ENCODE results near the gene CDADC1. TPM values are rescaled to one million over a fixed set of nuclear protein-coding genes. Genes with fewer than 3 reads are reported as not detected.

The CDADC1 gene
- total RNA-seq, 1 experiment from 2014 or later, result 7.6 TPM

- H3K4me1 ChIP-seq (ENCODE audit: control insufficient read depth in 1 of 2, insufficient read depth in 2 of 2, low read length in 2 of 2), result peaks cover 0 to 2% of the 10 kb centered on the region in 2 experiments; a peak in 3 of 4 replicates
- BruUV-seq (replicated peaks), result no TSS peak
- TF ChIP-seq YY1 (IDR thresholded peaks at IDR 0.05; ENCODE audit: extremely low read depth, insufficient replicate concordance, low read depth, low read length), result no peak
- no peak for TF ChIP-seq ATF3 (IDR thresholded peaks at IDR 0.05)
- no peak overlapping the region for H3K9ac ChIP-seq (ENCODE audit: low read length)
- no peaks in the 10 kb centered on the region for H3K9me2 ChIP-seq (ENCODE audit: insufficient read depth)
- ChIA-PET POLR2A (no interaction called here), CTCF (no interaction called here), RAD21 (ENCODE audit: low non-redundant PET in 1 of 2, low total read pairs in 2 of 2, uncharacterized antibody in 2 of 2, unreplicated experiment in 2 of 2) (no interaction called here)
- ATAC-seq, result no peak
- intact Hi-C loops (cut with micrococcal nuclease), result no loop called here
- H2AFZ ChIP-seq (ENCODE audit: low read depth, low read length, poor library complexity, severe bottlenecking), result no peak overlapping the region
- H3K79me2 ChIP-seq (ENCODE audit: insufficient read depth, low read length), result peaks cover 8% of the 10 kb centered on the region
- no peak overlapping the region for H3K27ac ChIP-seq (ENCODE audit: low read depth, low read length)
- no peaks in the 10 kb centered on the region for H3K9me3 ChIP-seq (ENCODE audit: control insufficient read depth in 1 of 2, insufficient read depth in 1 of 2, low read depth in 1 of 2, low read length in 2 of 2)
- no peaks in the 10 kb centered on the region for H4K20me1 ChIP-seq (ENCODE audit: insufficient read depth)
- H3K27me3 ChIP-seq (ENCODE audit: insufficient read depth, low read length), result no peaks in the 10 kb centered on the region
- no peak overlapping the region for H3K4me3 ChIP-seq (replicated peaks in 1 of 2; ENCODE audit: low read depth in 1 of 2, low read length in 2 of 2)
- no peak for DNase-seq (ENCODE audit: low read depth, low spot score)
- H3K4me2 ChIP-seq (ENCODE audit: low read length), result no peak overlapping the region
- peaks cover 6 to 12% of the 10 kb centered on the region in 2 experiments; a peak in 2 of 4 replicates for H3K36me3 ChIP-seq (ENCODE audit: control insufficient read depth in 1 of 2, insufficient read depth in 2 of 2, low read length in 2 of 2)
Measured at GRCh38 chr13:49254007-49254406, 6.3 kb downstream of the CDADC1 start.

GRCh38 chr13:49256841-49257240, 9.1 kb downstream of the CDADC1 start:
- no peak overlapping the region for H3K27ac ChIP-seq (ENCODE audit: low read depth, low read length)
- no peaks in the 10 kb centered on the region for H3K4me1 ChIP-seq (ENCODE audit: control insufficient read depth in 1 of 2, insufficient read depth in 2 of 2, low read length in 2 of 2)
- BruUV-seq (replicated peaks), result no TSS peak
- ATAC-seq, result no peak
- peaks cover 8% of the 10 kb centered on the region for H3K79me2 ChIP-seq (ENCODE audit: insufficient read depth, low read length)
- H3K4me2 ChIP-seq (ENCODE audit: low read length), result no peak overlapping the region
- CTCF ChIA-PET, result no interaction called here
- no peaks in the 10 kb centered on the region for H3K9me2 ChIP-seq (ENCODE audit: insufficient read depth)
- H2AFZ ChIP-seq (ENCODE audit: low read depth, low read length, poor library complexity, severe bottlenecking), result no peak overlapping the region
- intact Hi-C loops (cut with micrococcal nuclease), result no loop called here
- H3K9me3 ChIP-seq (ENCODE audit: control insufficient read depth in 1 of 2, insufficient read depth in 1 of 2, low read depth in 1 of 2, low read length in 2 of 2), result no peaks in the 10 kb centered on the region
- no peaks in the 10 kb centered on the region for H4K20me1 ChIP-seq (ENCODE audit: insufficient read depth)
- no peak for DNase-seq (ENCODE audit: low read depth, low spot score)
- no peak overlapping the region for H3K4me3 ChIP-seq (replicated peaks in 1 of 2; ENCODE audit: low read depth in 1 of 2, low read length in 2 of 2)
- H3K9ac ChIP-seq (ENCODE audit: low read length), result no peak overlapping the region
- TF ChIP-seq ELF1 (IDR thresholded peaks at IDR 0.05; ENCODE audit: borderline replicate concordance, low read depth) (no peak), ZFX (IDR thresholded peaks at IDR 0.05) (no peak), YY1 (IDR thresholded peaks at IDR 0.05; ENCODE audit: extremely low read depth, insufficient replicate concordance, low read depth, low read length) (no peak), EZH2phosphoT487 (IDR thresholded peaks at IDR 0.05; ENCODE audit: borderline replicate concordance) (no peak), SP1 (IDR thresholded peaks at IDR 0.05; ENCODE audit: low read depth) (no peak), RAD21 (IDR thresholded peaks at IDR 0.05; ENCODE audit: low read depth) (no peak), REST (IDR thresholded peaks at IDR 0.05; ENCODE audit: low read depth) (no peak), CEBPB (IDR thresholded peaks at IDR 0.05; ENCODE audit: low read depth) (no peak)
- POLR2A ChIA-PET, result no interaction called here
- peaks cover 7 to 26% of the 10 kb centered on the region in 2 experiments; a peak in 2 of 4 replicates for H3K36me3 ChIP-seq (ENCODE audit: control insufficient read depth in 1 of 2, insufficient read depth in 2 of 2, low read length in 2 of 2)
- RAD21 ChIA-PET (ENCODE audit: low non-redundant PET in 1 of 2, low total read pairs in 2 of 2, uncharacterized antibody in 2 of 2, unreplicated experiment in 2 of 2), result no interaction called here
- no peaks in the 10 kb centered on the region for H3K27me3 ChIP-seq (ENCODE audit: insufficient read depth, low read length)
